Thyroid gland (tissue), 4 donors: Measurements from ENCODE around the gene SLCO2B1.

Experiments used
- CTCF ChIP-seq, 6 experiments: fragments of 200-600 bp in 3 of 6; fragments of 450-650 bp in 3 of 6; sonication (generic) in 3 of 6; IDR thresholded peaks; one replicate each; pipeline ENCODE4 v1.5.1; 2016 to 2019; ENCODE audit warnings: antibody characterized with exemption in 6 of 6, mild to moderate bottlenecking in 2 of 6, inconsistent platforms in 1 of 6, moderate library complexity in 1 of 6
- POLR2A ChIP-seq, 2 donors: fragments of 450-650 bp; IDR thresholded peaks; one replicate each; pipeline ENCODE4 v1.6.1; 2017; ENCODE audit warnings: antibody characterized with exemption in 2 of 2, mild to moderate bottlenecking in 2 of 2, moderate library complexity in 1 of 2

GRCh38 chr11:75135021-75135650 lies 15.8 kb upstream of the SLCO2B1 start:
- TF ChIP-seq POLR2A (IDR thresholded peaks at IDR 0.05) (no peak), CTCF (IDR thresholded peaks at IDR 0.05) (no peak)
